HG03432 (cell line): ENCODE data around the gene SH3YL1.
A peak's percentile ranks its signal among the peaks of the same experiment; 100 is the strongest.

ENCODE experiments used
- ATAC-seq: cut with Tn5 transposase; IDR thresholded peaks from one replicate; pipeline ENCODE4 v1.9.1; 2021; ENCODE audit warnings: mild to moderate bottlenecking, moderate library complexity; ENCODE audit not compliant: unreplicated experiment

SH3YL1 gene

GRCh38 chr2:282371-283263 is 18.8 kb upstream of the SH3YL1 start:
- no peak for ATAC-seq

- no peak for ATAC-seq
Measured at GRCh38 chr2:281381-281780, 17.5 kb upstream of the SH3YL1 start.

- no peak for ATAC-seq
Measured at GRCh38 chr2:280650-281110, 16.8 kb upstream of the SH3YL1 start.

GRCh38 chr2:279956-280649 is 16.3 kb upstream of the SH3YL1 start:
- no peak for ATAC-seq

GRCh38 chr2:279366-279765 is 15.5 kb upstream of the SH3YL1 start:
- no peak for ATAC-seq

GRCh38 chr2:278927-279320 is 15.1 kb upstream of the SH3YL1 start:
- no peak for ATAC-seq

GRCh38 chr2:278312-278926 is 14.6 kb upstream of the SH3YL1 start:
- ATAC-seq: no peak

- peak; percentile 99 for ATAC-seq
Measured at GRCh38 chr2:275466-275865, 11.6 kb upstream of the SH3YL1 start.

- ATAC-seq: no peak
Measured at GRCh38 chr2:274503-274902, 10.7 kb upstream of the SH3YL1 start.

- no peak for ATAC-seq
Measured at GRCh38 chr2:273333-273732, 9.5 kb upstream of the SH3YL1 start.

GRCh38 chr2:271917-272316 is 8.1 kb upstream of the SH3YL1 start:
- no peak for ATAC-seq

- no peak for ATAC-seq
Measured at GRCh38 chr2:270861-271260, 7.0 kb upstream of the SH3YL1 start.

- ATAC-seq: no peak
Measured at GRCh38 chr2:269356-270030, 5.7 kb upstream of the SH3YL1 start.

- no peak for ATAC-seq
Measured at GRCh38 chr2:268323-268722, 4.5 kb upstream of the SH3YL1 start.

- ATAC-seq: peak; percentile 89
Measured at GRCh38 chr2:264493-265468, 949 bp upstream of the SH3YL1 start, which contains the start of gene ACP1. Gene ACP1 (plus strand): TSS chr2:264947. CDS start chr2:264965, 18 bp downstream.

- ATAC-seq: no peak
Measured at GRCh38 chr2:263022-263738, 652 bp downstream of the SH3YL1 start.

- no peak for ATAC-seq
Measured at GRCh38 chr2:262117-262516, 1.7 kb downstream of the SH3YL1 start.

- ATAC-seq: no peak
Measured at GRCh38 chr2:260507-261161, 3.2 kb downstream of the SH3YL1 start.
